Esophagus mucosa (tissue), 1 donor: ENCODE data around the gene CHST9. TPM values are rescaled to one million over a fixed set of nuclear protein-coding genes. Genes with fewer than 3 reads are reported as not detected.

ENCODE experiments used
- ATAC-seq: fragments of 200-7000 bp; cut with Tn5 transposase; one replicate; pipeline ENCODE4 v1.9.1; 2020
- total RNA-seq: library from RNA; stranded (reverse); gene quantifications from one replicate; pipeline ENCODE4 v1.2.4, GENCODE V29; 2023
- donor health status: DM: yes; HTN: yes; CAD: no.

Gene CHST9
- total RNA-seq, 1 donor from 2014 or later: 0.56 TPM

- ATAC-seq: no peak
Measured at GRCh38 chr18:27081701-27082100, 103.4 kb downstream of the CHST9 start.

GRCh38 chr18:27075828-27076227 is 109.3 kb downstream of the CHST9 start:
- ATAC-seq: no peak

- no peak for ATAC-seq
Measured at GRCh38 chr18:27073404-27073830, 111.7 kb downstream of the CHST9 start.

- ATAC-seq: no peak
Measured at GRCh38 chr18:27064673-27065072, 120.4 kb downstream of the CHST9 start.

- peak; percentile 50 for ATAC-seq
Measured at GRCh38 chr18:27062802-27063201, 122.3 kb downstream of the CHST9 start.

- no peak for ATAC-seq
Measured at GRCh38 chr18:27061488-27062095, 123.5 kb downstream of the CHST9 start.

GRCh38 chr18:27057519-27058234 is 127.4 kb downstream of the CHST9 start:
- ATAC-seq: no peak

- no peak for ATAC-seq
Measured at GRCh38 chr18:27054926-27055325, 130.2 kb downstream of the CHST9 start.

- ATAC-seq: no peak
Measured at GRCh38 chr18:27049969-27050368, 135.1 kb downstream of the CHST9 start.

- ATAC-seq: no peak
Measured at GRCh38 chr18:27045342-27045741, 139.8 kb downstream of the CHST9 start.

GRCh38 chr18:27042177-27042576 is 142.9 kb downstream of the CHST9 start:
- no peak for ATAC-seq

GRCh38 chr18:27040796-27041195 is 144.3 kb downstream of the CHST9 start:
- ATAC-seq: no peak

- no peak for ATAC-seq
Measured at GRCh38 chr18:27033722-27034121, 151.4 kb downstream of the CHST9 start.

GRCh38 chr18:27030421-27030820 is 154.7 kb downstream of the CHST9 start:
- ATAC-seq: no peak

GRCh38 chr18:27022477-27022876 is 162.6 kb downstream of the CHST9 start:
- ATAC-seq: no peak

GRCh38 chr18:27017901-27018500 is 167.1 kb downstream of the CHST9 start:
- ATAC-seq: no peak

GRCh38 chr18:27014841-27015240 is 170.3 kb downstream of the CHST9 start:
- ATAC-seq: no peak

GRCh38 chr18:27010784-27011183 is 174.3 kb downstream of the CHST9 start:
- peak; percentile 25 for ATAC-seq

GRCh38 chr18:27009293-27009692 is 175.8 kb downstream of the CHST9 start:
- ATAC-seq: no peak

- no peak for ATAC-seq
Measured at GRCh38 chr18:27008575-27008974, 176.5 kb downstream of the CHST9 start.

- ATAC-seq: no peak
Measured at GRCh38 chr18:27007880-27008279, 177.2 kb downstream of the CHST9 start.

GRCh38 chr18:27005589-27005988 is 179.5 kb downstream of the CHST9 start:
- no peak for ATAC-seq

- no peak for ATAC-seq
Measured at GRCh38 chr18:27004056-27004829, 180.9 kb downstream of the CHST9 start.
